Measurements from ENCODE around the gene CCNY. TPM values are rescaled to one million over a fixed set of nuclear protein-coding genes. Genes with fewer than 3 reads are reported as not detected.

Gene CCNY
- total RNA-seq, 3 donors from 2014 or later: 48.6 to 64.4 (median 51.5) TPM

DNA sequence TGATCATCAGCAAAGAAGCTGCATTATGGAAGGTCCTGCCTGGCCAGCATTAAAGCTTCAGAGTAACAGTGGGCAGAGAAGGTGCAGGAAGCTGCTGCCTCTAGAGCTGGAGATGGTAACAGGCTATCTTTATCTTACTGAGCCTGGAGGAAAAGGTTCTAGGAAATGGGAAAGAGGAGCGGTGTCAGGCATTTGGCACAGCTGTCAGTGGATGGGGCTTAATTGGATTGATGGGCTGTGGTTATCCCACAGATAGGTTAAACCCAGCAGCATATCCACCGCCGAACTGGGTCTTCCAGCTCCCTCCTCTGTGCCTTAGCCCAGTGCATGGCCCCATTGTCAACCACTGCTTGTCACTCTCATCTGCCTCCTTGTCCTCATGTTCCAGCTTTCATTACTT lies 127.6 kb downstream of the CCNY start:
- DNase-seq: no peak
- no peaks in the 10 kb centered on the region for H3K36me3 ChIP-seq (ENCODE audit: low read depth)
- no peak overlapping the region for H3K4me3 ChIP-seq
- intact Hi-C loops (cut with DNase I, micrococcal nuclease): no loop called here
- peak; percentile 9 for ATAC-seq
- TF ChIP-seq, protein P1, sequence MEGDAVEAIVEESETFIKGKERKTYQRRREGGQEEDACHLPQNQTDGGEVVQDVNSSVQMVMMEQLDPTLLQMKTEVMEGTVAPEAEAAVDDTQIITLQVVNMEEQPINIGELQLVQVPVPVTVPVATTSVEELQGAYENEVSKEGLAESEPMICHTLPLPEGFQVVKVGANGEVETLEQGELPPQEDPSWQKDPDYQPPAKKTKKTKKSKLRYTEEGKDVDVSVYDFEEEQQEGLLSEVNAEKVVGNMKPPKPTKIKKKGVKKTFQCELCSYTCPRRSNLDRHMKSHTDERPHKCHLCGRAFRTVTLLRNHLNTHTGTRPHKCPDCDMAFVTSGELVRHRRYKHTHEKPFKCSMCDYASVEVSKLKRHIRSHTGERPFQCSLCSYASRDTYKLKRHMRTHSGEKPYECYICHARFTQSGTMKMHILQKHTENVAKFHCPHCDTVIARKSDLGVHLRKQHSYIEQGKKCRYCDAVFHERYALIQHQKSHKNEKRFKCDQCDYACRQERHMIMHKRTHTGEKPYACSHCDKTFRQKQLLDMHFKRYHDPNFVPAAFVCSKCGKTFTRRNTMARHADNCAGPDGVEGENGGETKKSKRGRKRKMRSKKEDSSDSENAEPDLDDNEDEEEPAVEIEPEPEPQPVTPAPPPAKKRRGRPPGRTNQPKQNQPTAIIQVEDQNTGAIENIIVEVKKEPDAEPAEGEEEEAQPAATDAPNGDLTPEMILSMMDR (IDR thresholded peaks at IDR 0.05): no peak
- H3K4me1 ChIP-seq (ENCODE audit: low read depth): peaks cover 6% of the 10 kb centered on the region
- H3K9me3 ChIP-seq: no peaks in the 10 kb centered on the region

DNA sequence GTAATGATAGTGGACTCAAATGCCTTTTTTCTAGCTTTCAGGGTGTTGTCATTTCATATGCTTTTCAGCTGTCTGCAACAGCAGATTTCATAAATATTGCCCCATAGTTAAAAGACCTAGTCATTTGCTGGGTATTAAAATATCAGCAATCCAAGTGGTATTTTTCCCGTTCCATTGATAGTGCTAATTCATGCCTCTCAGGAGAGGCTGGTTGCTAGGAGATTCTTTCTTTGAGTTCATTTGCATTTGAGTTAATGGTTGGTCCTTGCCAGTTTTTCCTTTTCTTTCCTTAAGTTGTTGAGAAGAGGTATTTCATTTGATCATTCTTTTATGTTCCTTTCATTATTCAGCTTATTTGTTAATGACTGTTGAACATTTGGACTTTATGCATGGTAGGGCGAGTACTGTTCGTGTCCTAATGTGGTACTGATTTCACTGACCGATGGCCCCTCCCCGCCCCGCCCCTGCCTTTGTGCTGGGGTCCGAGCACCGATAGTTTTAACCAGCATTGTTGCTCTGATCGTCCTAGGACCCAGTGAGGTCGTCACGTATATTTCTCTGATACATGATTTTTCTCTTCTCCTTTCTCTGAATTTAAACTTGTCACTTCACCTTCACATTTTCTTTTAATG lies 128.6 kb downstream of the CCNY start:
- DNase-seq: no peak
- no peak for ATAC-seq
- TF ChIP-seq, protein P1 (IDR thresholded peaks at IDR 0.05): no peak
- Histone ChIP-seq H3K4me3 (no peak overlapping the region), H3K9me3 (no peaks in the 10 kb centered on the region), H3K4me1 (ENCODE audit: low read depth) (peaks cover 6% of the 10 kb centered on the region), H3K36me3 (ENCODE audit: low read depth) (no peaks in the 10 kb centered on the region)
- intact Hi-C loops (cut with DNase I, micrococcal nuclease): no loop called here

DNA sequence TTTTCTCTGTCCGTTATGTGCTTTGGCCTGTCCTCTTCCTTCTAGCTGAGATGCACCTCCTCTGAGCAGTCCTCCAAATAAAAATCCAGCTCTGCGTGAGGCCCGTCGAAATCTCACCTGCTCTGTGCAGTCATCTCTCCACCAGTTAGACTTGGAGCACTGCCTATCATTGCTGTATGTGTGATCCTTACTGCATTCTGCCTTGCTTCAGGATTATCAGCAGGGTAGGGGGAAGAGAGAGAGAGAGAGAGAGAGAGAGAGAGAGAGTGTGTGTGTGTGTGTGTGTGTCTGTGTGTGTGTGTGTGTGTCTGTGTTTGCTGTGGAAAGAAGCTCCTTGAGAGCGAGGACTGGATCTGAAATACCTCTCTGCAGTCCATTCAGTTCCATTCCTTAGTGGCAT lies 129.4 kb downstream of the CCNY start:
- DNase-seq: no peak
- H3K36me3 ChIP-seq (ENCODE audit: low read depth): no peaks in the 10 kb centered on the region
- no peak overlapping the region for H3K4me3 ChIP-seq
- peaks cover 6% of the 10 kb centered on the region for H3K4me1 ChIP-seq (ENCODE audit: low read depth)
- ATAC-seq: no peak
- TF ChIP-seq, protein P1 (IDR thresholded peaks at IDR 0.05): no peak
- H3K9me3 ChIP-seq: no peaks in the 10 kb centered on the region
- intact Hi-C loops (cut with DNase I, micrococcal nuclease): no loop called here

DNA sequence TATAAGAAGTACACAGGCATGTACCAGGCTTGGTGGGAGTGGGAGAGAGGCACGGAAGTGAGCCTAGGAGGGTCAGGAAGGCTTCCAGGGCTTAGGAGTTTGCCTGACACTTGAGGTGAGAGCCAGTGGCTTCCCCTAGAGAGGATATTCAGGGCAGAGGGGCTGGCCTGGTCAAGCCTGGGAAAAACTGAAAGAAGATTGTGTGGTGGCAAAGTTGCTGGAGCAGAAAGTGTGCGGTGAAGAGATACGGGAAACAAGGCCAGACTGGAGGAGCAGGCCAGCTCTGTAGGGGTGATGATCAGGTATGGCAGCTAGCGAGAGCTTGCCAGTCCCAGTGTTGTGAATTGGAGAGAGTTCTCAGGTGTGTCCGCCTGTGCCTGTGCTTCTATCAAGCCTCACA lies 129.9 kb downstream of the CCNY start:
- Histone ChIP-seq H3K36me3 (ENCODE audit: low read depth) (no peaks in the 10 kb centered on the region), H3K4me3 (no peak overlapping the region), H3K9me3 (no peaks in the 10 kb centered on the region), H3K4me1 (ENCODE audit: low read depth) (peaks cover 6% of the 10 kb centered on the region)
- TF ChIP-seq, protein P1 (IDR thresholded peaks at IDR 0.05): no peak
- intact Hi-C loops (cut with DNase I, micrococcal nuclease): no loop called here
- ATAC-seq (no peak), DNase-seq (no peak)

DNA sequence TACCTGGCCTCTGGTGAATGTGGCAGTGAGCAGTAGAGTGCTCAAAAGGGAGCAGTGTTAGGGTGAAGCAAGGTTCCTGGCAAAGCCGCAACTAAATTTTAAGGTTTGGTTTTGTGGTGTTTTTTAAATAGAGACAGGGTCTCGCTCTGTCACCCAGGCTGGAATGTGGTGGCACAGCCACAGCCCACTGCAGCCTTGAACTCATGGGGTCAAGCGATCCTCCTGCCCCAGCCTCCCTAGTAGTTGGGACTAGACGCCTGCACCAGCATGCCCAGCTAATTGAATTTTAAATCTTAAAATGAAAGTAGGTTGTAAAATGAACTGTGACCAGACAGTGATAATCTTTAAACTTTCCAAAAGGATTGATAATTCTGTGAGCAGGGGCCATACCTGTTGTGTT lies 130.4 kb downstream of the CCNY start:
- TF ChIP-seq, protein P1 (IDR thresholded peaks at IDR 0.05): no peak
- no peak for ATAC-seq
- intact Hi-C loops (cut with DNase I, micrococcal nuclease): no loop called here
- H3K36me3 ChIP-seq (ENCODE audit: low read depth): no peaks in the 10 kb centered on the region
- H3K9me3 ChIP-seq: no peaks in the 10 kb centered on the region
- H3K4me1 ChIP-seq (ENCODE audit: low read depth): peaks cover 6% of the 10 kb centered on the region
- H3K4me3 ChIP-seq: no peak overlapping the region
- DNase-seq: no peak

DNA sequence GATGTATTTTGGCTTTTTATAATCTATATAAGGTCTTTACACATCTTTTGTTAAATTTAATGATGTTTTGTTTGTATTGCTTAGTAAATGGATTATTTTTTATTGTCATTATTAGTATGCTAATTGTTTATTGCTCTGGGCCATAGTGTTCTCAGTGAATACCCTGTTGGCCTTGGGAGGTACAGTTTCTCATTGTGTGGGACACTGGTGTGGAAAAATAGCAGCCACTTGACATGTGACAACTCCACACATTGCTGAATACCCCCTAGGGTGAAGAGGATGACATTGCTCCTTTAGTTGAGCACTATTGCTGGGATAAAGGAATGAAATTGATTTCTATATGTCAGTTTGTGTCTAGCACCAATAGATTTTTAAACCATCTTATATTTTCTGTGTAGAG lies 130.9 kb downstream of the CCNY start:
- Histone ChIP-seq H3K4me3 (no peak overlapping the region), H3K4me1 (ENCODE audit: low read depth) (peaks cover 6% of the 10 kb centered on the region), H3K9me3 (no peaks in the 10 kb centered on the region), H3K36me3 (ENCODE audit: low read depth) (no peaks in the 10 kb centered on the region)
- TF ChIP-seq, protein P1 (IDR thresholded peaks at IDR 0.05): no peak
- DNase-seq (no peak), ATAC-seq (no peak)
- intact Hi-C loops (cut with DNase I, micrococcal nuclease): no loop called here

Measured in mucosa of descending colon (tissue), 3 donors.